Measurements from ENCODE around the gene DNAJC5G.

GRCh38 chr2:27322766-27323595, 47.7 kb downstream of the DNAJC5G start, which contains the start of gene MPV17:
- TF ChIP-seq CTCF (IDR thresholded peaks at IDR 0.05) (no peak), EZH2 (IDR thresholded peaks at IDR 0.05; ENCODE audit: borderline replicate concordance, insufficient read depth, low read depth, low read length, poor library complexity, severe bottlenecking) (no peak)

All from B cell (primary cell).